HG02571 (cell line): Measurements from ENCODE around the gene FXYD7.
"Not testable (repeated sequence)": the region's sequence is repeated elsewhere in the genome, so short reads cannot be mapped to it uniquely, and the experiment has no call there.

Experiments used
- ATAC-seq: cut with Tn5 transposase; IDR thresholded peaks from one replicate; pipeline ENCODE4 v1.9.1; 2021; ENCODE audit warnings: mild to moderate bottlenecking, moderate library complexity; ENCODE audit not compliant: unreplicated experiment

The FXYD7 gene, protein sequence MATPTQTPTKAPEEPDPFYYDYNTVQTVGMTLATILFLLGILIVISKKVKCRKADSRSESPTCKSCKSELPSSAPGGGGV

DNA sequence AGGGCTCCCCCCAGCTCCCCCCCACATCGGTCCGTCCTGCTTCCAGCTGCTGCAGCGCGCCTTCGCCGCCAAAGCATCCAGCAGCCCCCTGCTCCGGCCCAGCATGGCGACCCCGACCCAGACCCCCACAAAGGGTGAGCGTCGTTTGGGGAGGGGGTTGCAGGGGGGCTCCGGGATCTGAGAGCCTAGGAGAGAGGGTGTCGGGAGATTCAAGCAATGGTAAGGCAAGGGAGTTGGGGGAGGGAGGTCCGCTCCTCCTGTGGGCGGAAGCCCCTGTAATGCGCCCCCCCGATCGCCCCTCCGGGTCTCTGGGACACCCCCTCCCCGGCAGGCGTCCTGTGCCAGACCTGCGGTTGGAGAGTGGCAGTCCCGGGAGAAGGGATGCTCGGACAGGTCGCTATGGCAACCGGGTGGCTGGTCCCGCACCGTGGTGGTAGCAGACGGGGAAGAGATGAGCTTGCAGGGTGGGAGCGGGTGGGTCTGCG, at the start of gene FXYD7:
Gene FXYD7 (plus strand): TSS at position 25 of the 485 bp plus-strand sequence. CDS start 79 bp downstream, at position 104.
- ATAC-seq, result no peak

DNA sequence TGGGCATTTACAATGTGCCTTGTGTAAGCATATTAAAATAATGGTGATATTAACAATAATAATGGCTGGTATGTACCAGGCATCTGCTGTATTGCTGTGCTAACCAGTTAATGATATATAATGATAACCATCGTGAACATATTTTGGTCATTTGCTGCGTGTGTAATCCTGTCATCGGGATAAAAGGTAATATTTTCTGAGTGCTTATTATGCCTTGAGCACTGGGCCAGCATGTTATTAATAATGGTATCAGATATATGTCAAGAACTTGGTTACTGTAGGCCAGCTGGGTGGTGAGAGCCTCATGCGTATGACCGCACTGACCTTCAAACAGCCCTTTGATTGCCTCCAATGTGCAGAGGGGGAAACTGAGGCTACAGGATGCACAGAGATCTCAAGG, 49.6 kb upstream of the FXYD7 start:
- ATAC-seq, result no peak

DNA sequence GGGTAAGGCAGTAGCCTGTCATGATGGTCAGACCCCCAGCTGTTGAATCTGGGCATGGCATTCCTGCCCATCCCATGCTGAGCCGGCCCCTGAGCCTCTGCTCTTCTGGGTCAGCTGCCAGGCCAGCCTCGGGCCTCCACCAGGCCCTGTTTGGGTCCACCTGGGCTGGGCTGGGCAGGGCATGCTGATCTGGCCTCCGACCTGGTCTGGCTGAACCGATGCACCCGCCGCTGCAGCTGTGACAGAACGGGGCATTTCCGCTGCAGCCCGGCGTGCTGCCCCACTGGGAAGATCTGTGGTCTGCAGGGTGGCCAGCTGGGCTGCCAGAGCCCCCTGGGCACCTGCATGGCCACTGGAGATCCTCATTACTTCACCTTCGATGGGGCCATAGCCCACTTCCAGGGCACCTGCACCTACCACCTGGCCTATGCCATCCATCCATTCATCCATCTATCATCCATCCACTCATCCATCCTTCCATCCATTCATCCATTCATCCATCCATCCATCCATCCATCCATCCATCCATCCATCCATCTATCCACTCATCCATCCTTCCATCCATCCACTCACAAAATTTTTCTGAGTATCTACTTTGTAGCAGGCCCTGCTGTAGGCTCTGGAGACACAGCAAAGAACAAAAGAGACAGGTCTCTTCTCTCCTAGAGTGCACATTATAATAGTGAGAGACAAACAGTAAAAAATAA, 49.0 kb upstream of the FXYD7 start:
- ATAC-seq, result no peak

DNA sequence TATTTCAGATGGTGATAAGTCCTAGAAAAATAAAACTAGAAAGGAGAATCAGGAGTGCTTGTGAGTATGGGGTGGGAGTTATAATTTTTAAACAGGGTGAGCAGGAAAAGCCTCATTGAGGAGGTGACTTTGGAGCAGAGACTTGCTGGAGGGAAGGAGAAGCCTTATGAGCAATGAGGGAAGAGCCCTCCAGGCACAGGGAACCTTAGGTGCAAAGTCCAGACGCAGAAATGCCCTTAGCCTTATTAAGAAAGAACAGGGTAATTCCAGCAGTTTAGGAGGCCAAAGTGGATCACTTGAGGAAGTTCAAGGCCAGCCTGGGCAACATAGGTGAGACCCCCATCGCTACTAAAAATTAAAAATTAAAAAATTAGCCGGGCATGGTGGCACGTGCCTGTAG, 48.4 kb upstream of the FXYD7 start:
- no peak for ATAC-seq

DNA sequence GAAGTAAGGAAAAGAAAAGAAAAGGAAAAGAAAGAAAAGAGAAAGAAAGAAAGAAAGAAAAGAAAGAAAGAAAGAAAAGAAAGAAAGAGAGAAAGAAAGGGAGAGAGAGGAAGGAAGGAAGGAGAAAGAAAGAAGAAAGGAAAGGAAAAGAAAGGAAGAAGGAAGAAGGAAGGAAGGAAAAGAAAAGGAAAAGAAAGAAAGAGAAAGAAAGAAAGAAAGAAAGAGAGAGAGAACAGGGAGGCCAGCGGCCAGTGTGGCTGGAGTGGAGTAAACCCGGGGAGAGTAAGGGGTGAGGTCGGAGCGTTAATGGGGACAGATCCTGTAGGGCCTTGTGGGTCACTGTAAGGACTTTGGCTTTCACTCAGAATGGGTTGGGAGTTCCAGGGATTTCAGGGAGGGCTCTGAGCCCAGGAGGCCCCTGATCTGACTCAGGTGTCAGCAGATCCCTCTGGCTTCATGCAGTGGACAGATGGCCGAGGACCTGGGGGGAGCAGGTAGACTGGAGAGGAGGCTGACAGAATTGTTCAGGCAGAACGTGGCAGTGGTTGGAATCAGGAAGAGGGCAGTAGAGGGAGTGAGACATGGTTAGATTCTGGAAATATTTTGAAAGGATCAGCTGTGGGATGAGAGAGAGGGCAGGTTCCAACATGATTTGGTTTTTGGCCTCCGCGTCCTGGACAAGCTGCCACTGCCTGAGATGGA, 47.2 kb upstream of the FXYD7 start:
- no peak for ATAC-seq

DNA sequence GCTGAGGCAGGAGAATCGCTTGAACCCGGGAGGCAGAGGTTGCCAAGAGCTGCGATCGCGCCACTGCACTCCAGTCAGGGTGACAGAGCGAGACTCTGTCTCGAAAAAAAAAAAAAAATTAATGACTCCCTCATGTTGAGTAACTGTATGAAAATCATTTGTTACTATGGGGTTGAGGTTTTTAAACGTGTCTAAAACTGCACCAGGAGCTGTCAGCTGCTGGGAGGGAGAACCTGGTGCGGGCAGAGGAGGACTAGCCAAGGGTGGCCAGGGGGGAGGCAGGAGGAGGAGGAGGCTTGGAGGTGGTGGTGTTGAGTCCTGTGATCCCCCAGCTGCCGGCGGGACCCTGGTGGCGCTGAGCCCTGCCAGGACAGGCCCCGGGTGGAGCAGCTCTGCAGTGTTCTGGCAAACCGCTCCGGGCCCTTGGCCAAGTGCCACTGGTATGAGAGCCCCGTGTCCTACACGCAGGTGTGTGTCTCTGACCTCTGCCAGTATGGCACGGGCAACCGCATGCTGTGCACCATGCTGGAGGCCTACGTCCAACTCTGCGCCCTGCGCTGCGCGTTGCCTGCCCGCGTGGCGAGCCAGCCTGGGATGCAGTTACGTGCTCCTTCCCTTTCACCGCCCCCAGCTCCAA, 44.5 kb upstream of the FXYD7 start:
- ATAC-seq, result no peak

DNA sequence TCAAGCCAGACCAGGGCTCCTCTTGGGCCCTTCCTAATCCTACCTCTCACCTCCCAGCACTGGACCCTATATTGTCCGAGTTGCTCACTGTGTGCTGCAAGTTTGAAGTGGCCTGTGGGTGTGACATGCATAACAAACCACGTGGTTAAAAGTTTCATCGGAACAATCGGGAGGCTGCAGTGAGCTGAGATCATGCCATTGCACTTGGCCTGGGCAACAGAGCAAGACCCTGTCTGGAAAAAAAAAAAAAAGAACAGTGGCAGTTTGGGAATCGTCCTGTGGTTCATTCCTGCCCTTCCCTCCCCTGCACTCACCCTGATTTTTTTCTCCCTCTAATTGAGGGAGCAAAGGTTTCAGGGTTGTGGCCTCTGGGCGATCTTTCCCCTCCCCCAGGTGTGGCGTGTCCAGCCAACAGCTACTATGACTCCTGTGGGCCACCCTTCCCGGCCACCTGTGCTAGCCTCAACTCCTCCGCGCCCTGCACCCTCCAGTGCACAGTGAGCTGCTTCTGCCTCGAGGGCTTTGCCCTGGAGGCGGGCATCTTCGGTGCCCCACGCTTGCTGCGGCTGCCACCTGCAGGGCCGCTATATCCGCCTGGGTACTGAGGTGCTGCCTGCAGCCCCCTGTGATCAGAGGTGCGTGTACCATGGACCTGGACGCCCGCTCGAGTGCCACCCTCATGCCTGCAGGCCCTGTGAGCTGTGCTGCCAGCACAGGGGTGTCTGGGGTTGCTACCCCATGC, 43.7 kb upstream of the FXYD7 start:
- ATAC-seq, result no peak

DNA sequence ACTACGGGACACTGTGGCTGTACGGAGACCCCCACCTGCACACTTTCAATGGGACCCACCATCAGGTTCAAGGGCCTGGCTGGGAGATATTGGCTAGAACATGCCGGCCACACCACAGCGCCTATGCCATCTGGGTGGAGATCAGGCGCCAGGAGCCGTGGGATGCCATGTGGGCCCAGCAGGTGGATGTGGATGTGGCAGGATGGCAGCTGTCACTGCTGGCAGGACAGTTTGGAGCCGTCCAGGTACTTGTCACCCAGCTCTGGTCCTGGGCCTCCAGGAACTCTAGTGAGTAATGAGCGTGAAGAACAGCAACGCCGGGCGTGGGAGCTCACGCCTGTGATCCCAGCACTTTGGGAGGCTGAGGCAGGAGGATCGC, 43.2 kb upstream of the FXYD7 start:
- ATAC-seq, result no peak

DNA sequence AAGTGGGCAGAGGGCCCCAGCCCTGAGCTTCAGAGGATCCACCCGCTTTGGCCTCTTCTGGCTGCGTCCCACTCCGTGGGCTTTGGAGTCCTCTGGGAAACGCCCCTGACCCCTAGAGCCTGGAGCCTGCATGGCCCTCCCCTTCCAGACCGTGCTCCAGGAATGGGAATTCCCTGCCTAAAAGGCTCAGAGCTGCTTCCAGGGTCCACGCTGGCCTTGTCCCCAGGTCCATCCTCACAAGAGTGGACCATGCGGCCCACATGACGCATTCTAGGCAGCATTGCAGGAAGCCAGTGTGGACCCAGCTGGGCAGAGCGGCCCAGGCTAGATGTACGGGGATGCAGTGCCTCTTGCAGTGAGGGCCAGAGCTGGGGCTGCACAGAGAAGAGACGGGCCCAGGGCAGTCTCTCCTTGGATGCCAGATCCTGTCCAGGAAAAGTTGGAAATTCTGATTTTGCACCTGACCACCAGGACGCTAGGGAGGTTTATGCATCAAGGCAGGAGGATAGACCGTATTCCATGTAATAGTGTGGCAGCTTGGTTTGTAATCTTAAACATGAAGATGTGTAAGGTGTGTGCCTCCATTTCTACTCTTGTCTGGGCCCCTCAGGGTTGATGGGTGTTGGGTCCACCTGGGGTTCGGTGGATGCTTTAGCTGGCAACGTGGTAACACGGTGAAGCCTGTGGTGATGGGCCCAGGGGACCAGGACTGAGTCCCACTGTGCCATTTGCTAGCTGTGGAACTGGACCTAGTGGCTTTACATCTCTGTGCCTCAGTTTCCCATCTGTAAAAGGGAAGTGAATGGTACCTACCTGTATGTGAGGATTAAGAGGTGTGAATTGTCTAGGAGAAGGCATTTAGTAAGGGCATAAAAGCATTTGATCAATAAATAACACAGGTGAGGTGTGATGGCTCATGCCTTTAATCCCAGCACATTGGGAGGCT, 42.2 kb upstream of the FXYD7 start:
- ATAC-seq, result no peak

DNA sequence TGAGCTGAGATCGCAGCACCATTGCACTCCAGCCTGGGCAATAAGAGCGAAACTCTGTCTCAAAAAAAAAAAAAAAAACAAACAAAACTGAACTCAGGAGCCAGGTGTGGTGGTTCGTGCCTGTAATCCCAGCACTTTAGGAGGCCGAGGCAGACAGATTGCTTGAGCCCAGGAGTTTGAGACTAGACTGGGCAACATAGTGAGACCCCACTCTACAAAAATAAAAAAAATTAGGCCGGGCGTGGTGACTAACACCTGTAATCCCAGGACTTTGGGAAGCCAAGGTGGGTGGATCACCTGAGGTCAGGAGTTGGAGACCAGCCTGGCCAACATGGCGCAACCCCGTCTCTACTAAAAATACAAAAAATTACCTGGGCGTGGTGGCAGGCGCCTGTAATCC, 41.1 kb upstream of the FXYD7 start:
- not testable (repeated sequence) for ATAC-seq

DNA sequence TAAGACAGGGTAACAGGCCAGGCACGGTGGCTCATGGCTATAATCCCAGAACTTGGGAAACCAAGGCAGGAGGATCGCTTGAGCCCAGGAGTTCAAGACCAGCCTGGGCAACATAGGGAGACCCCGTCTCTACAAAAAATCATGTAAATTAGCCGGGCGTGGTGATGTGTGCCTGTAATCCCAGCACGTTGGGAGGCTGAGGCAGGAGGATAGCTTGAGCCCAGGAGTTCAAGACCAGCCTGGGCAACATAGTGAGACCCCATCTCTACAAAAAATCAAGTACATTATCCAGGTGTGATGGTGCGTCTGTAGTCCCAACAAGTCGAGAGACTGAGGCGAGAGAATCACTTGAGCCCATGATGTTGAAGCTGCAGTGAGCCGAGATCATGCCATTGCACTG, 39.4 kb upstream of the FXYD7 start:
- ATAC-seq, result not testable (repeated sequence)

DNA sequence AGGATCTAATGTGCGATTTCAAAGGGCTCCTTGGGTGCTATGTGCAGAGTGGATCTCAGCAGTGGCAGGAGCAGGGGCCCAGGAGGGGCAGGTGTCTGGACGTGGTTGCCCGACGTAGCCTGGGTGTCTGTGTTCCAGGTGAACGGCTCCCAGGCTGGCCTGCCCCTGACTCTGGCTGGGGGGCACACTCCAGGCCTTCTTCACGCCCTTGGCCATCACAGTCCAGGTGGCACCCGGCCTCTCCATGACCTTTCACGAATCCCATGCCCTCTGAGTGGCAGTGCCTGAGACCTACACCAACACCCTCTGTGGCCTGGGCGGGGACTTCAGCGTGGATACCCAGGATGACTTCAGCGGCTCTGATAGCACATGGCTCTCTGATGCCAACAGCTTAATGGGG, 38.7 kb upstream of the FXYD7 start:
- ATAC-seq, result no peak

DNA sequence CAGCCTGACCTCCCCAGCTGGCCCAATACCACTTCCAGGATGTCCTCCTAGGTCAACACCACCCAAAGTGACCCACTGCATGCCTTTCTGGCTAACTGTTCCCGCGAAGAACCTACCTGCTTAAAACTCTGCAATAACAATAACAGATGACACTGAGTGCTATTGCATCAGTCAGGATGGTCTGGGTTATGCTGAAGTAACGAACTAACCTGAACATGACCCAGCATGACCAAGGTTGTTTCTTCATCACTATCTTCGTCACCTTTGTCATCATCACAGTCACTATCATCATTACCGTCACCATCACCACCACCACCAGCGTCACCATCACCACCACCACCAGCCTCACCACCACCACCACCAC, 38.0 kb upstream of the FXYD7 start:
- no peak for ATAC-seq

DNA sequence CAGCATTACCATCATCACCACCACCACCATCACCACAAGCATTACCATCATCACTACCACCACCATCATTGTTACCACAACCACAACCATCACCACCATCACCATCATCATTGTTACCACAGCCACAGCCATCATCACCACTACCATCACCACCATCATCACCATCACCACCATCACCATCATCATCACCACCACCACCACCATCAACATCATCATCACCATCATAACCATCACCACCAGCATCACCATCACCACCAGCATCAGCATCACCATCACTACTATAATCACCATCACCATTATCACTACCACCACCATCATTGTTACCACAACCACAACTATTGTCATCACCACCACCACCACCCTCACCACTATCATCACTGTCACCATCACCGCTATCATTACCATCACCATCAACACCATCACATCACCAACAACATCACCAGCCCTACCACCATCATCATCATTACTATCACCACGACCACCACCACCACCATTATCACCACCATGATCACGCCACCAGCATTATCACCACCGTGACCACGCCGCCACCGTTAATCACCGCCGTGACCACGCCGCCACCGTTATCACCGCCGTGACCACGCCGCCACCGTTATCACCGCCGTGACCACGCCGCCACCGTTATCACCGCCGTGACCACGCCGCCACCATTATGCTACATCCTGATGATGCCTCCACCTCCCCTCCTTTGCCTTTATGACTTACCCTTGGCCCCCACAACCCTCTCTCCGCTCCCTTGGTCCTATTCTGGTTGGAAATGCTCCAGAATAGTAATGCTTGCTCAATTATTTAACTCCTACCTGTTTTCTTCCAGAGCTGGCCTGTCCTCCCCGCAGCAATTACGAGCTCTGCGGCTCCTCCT, 37.4 kb upstream of the FXYD7 start:
- no peak for ATAC-seq

DNA sequence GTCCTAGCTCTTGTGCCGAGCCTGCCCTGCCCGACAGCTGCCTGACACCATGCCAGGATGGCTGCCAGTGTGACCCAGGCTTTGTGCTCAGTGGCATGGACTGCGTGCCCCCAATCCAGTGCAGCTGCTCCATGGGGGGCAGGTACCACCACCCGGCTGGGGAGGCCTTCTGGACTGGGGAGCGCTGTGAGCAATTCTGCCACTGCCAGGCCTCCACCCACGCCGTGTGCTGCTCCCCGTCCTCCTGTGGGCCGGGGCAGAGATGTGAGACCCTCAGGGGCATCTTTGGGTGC, 36.8 kb upstream of the FXYD7 start:
- no peak for ATAC-seq

DNA sequence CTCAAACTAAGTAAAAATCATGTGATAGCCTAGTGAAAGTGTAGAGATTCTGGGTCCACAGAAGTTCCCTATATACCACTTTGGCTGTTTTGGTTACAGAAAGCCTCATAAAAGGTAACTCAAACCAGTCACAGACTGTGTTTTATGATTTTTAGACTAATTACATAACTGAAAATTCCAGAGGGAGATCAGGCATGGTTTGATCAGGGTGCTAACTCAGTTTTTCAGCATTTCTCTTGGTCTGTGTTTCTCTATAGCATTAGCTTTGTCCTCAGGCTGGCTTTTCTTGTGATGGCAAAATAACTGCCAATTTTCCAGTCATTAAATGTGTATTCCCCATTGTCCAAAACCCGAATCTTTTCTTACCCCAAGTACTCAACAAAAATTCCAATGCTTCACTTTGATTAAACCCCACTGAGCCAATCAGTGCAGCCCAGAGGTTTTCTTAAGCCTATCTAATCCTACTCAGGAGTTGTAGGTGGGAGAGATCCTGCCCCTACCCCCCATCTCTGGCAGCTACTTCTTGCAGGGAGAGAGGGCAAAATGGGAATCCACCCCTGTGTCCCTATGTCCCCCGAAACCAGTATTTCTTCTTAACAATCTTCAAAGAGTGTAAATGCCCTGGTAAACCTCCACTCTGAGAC, 36.0 kb upstream of the FXYD7 start:
- ATAC-seq, result no peak

DNA sequence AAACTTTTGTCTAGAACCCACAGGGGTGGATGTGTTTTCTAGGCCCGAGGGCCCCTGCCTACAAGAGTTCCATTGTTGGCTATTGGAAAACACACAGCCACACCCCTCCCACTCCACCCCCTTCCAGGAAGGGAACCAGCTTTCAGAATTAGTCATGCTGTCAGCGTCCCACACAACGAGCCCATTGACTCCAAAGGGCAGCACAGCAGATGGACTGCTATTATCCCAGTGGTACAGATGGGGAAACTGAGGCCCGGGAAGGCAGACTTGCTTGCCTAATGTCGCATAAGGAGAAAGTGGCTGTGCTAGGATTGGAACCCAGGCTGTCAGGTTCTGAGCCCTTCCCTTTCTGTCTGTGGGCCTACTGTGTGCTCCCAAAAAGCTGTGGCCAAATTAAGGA, 35.5 kb upstream of the FXYD7 start:
- no peak for ATAC-seq

DNA sequence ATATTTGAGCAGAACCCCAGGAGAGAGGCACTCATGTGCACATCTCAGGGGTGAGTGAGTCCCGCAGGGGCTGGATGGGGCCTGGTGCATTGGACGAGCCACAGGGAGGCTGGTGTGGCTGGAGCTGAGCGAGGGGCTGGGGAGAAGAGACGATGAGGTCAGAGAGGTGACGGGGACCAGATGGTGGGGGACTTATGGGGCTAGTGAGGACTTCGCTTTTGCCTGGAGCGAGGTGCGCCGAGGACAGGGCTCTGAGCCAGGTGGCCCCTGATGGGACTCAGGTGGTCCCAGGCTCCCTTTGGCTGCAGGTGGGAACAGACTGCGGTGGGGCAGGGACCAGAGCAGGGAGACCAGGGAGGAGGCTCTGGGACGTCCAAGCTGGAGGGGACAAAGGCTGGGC, 34.3 kb upstream of the FXYD7 start:
- ATAC-seq, result no peak
